GM19099 (cell line): ENCODE results near the gene RAMACL.

ENCODE experiments used
- POLR2A ChIP-seq: IDR thresholded peaks from 3 replicates; pipeline ENCODE4 v1.6.1; 2011; ENCODE audit warnings: low read depth; ENCODE audit not compliant: insufficient read length; ENCODE audit errors: extremely low read depth

Gene RAMACL

GRCh38 chr6:166586424-166587156 lies at the start of gene RAMACL:
Gene RAMACL (minus strand): TSS chr6:166586678. CDS start chr6:166586477, 201 bp downstream.
- TF ChIP-seq POLR2A: no peak

- no peak for TF ChIP-seq POLR2A
These were observed 48.8 kb upstream of the RAMACL start for GRCh38 chr6:166635013-166635970.

GRCh38 chr6:166633732-166634535 lies 47.5 kb upstream of the RAMACL start:
- TF ChIP-seq POLR2A: no peak

- no peak for TF ChIP-seq POLR2A
These were observed 46.3 kb upstream of the RAMACL start for GRCh38 chr6:166632731-166633130.

- TF ChIP-seq POLR2A: no peak
These were observed 44.0 kb upstream of the RAMACL start for GRCh38 chr6:166630462-166630861.

GRCh38 chr6:166629628-166630027 lies 43.1 kb upstream of the RAMACL start:
- no peak for TF ChIP-seq POLR2A

- no peak for TF ChIP-seq POLR2A
These were observed 41.7 kb upstream of the RAMACL start for GRCh38 chr6:166627875-166628801.

- TF ChIP-seq POLR2A: peak; percentile 34
These were observed 40.8 kb upstream of the RAMACL start, which contains the start of gene RPS6KA2 for GRCh38 chr6:166627033-166627874. Gene RPS6KA2 (minus strand): TSS chr6:166627251. CDS start chr6:166627019, 232 bp downstream.

- TF ChIP-seq POLR2A: no peak
These were observed 39.9 kb upstream of the RAMACL start for GRCh38 chr6:166626177-166627032.

- no peak for TF ChIP-seq POLR2A
These were observed 38.9 kb upstream of the RAMACL start for GRCh38 chr6:166625356-166625755.

GRCh38 chr6:166624275-166624674 lies 37.8 kb upstream of the RAMACL start:
- no peak for TF ChIP-seq POLR2A

- TF ChIP-seq POLR2A: no peak
These were observed 36.8 kb upstream of the RAMACL start for GRCh38 chr6:166623318-166623717.
